ENCODE measurements around the gene KIRREL3.
A peak's percentile ranks its signal among the peaks of the same experiment; 100 is the strongest.

KIRREL3 gene

GRCh38 chr11:126431401-126432064 lies 569.0 kb downstream of the KIRREL3 start:
- DNase-seq = no peak

- DNase-seq = no peak
These were observed 569.8 kb downstream of the KIRREL3 start for GRCh38 chr11:126430581-126431335.

GRCh38 chr11:126426820-126427749 lies 573.5 kb downstream of the KIRREL3 start:
- DNase-seq = no peak

GRCh38 chr11:126426106-126426505 lies 574.5 kb downstream of the KIRREL3 start:
- DNase-seq = no peak

- DNase-seq = no peak
These were observed 576.0 kb downstream of the KIRREL3 start for GRCh38 chr11:126424471-126425039.

- no peak for DNase-seq
These were observed 576.8 kb downstream of the KIRREL3 start for GRCh38 chr11:126423743-126424142.

- no peak for DNase-seq
These were observed 577.4 kb downstream of the KIRREL3 start for GRCh38 chr11:126423154-126423553.

GRCh38 chr11:126422446-126422845 lies 578.1 kb downstream of the KIRREL3 start:
- no peak for DNase-seq

GRCh38 chr11:126421271-126421671 lies 579.3 kb downstream of the KIRREL3 start:
- no peak for DNase-seq

GRCh38 chr11:126420698-126421256 lies 579.8 kb downstream of the KIRREL3 start:
- no peak for DNase-seq

GRCh38 chr11:126419801-126420697 lies 580.5 kb downstream of the KIRREL3 start:
- DNase-seq = peak; percentile 16

GRCh38 chr11:126418887-126419286 lies 581.7 kb downstream of the KIRREL3 start:
- no peak for DNase-seq

GRCh38 chr11:126417091-126417862 lies 583.3 kb downstream of the KIRREL3 start:
- DNase-seq = no peak

GRCh38 chr11:126416542-126417090 lies 584.0 kb downstream of the KIRREL3 start:
- no peak for DNase-seq

- DNase-seq = no peak
These were observed 584.7 kb downstream of the KIRREL3 start for GRCh38 chr11:126415669-126416420.

GRCh38 chr11:126415128-126415527 lies 585.4 kb downstream of the KIRREL3 start:
- no peak for DNase-seq

GRCh38 chr11:126414615-126415014 lies 586.0 kb downstream of the KIRREL3 start:
- DNase-seq = no peak

GRCh38 chr11:126413843-126414405 lies 586.6 kb downstream of the KIRREL3 start:
- DNase-seq = no peak

- no peak for DNase-seq
These were observed 587.1 kb downstream of the KIRREL3 start for GRCh38 chr11:126413426-126413825.
